GM12878 (cell line): Measurements from ENCODE around the gene CD38. TPM values are rescaled to one million over a fixed set of nuclear protein-coding genes. Genes with fewer than 3 reads are reported as not detected.

Experiments
- ATAC-seq: fragments of 200-7000 bp; cut with Tn5 transposase; 3 replicates; pipeline ENCODE4 v1.9.1; 2020; ENCODE audit warnings: mild to moderate bottlenecking, moderate library complexity
- BruUV-seq: library from RNA; stranded (reverse); fragments of 400-500 nt; replicated peaks from 2 replicates; lab custom pipeline; 2021; lab: Mats Ljungman, UMichigan
- CTCF ChIA-PET: fragments of 300-600 bp; sonication (Branson Sonifier 250); formaldehyde crosslinking; extraction: SDS; loops from one replicate; lab custom pipeline; 2021; ENCODE audit warnings: inconsistent platforms; lab: Yijun Ruan, JAX
- POLR2A ChIA-PET: fragments of 350-600 bp; formaldehyde crosslinking; extraction: SDS; loops from one replicate; lab custom pipeline; 2021; ENCODE audit warnings: inconsistent platforms; lab: Charles Lee
- RAD21 ChIA-PET: fragments of 300-600 bp; sonication (Branson Sonifier 250); formaldehyde crosslinking; loops from one replicate; lab custom pipeline; 2023; ENCODE audit warnings: antibody characterized with exemption; ENCODE audit not compliant: unreplicated experiment; lab: Charles Lee
- SMC1A ChIA-PET: fragments of 300-600 bp; sonication (Branson Sonifier 250); formaldehyde crosslinking; loops from one replicate; lab custom pipeline; 2023; ENCODE audit not compliant: unreplicated experiment, uncharacterized antibody; lab: Charles Lee
- DNase-seq: peaks from one replicate; pipeline ENCODE4 v3.0.0-alpha.2; 2011; ENCODE audit warnings: low read depth, low spot score
- FAIRE-seq: peaks from 3 replicates; lab custom pipeline; 2011; peaks lifted over from hg19 to GRCh38; lab: Jason Lieb, UNC
- H2AFZ ChIP-seq: 2 replicates; pipeline ENCODE4 v1.6.0; 2011; ENCODE audit warnings: low read depth, low read length, control low read depth; ENCODE audit not compliant: control insufficient read depth
- H3K27ac ChIP-seq: 2 replicates; pipeline ENCODE4 v1.5.1; 2011; ENCODE audit warnings: control low read depth; ENCODE audit not compliant: control insufficient read depth, insufficient read depth
- H3K27me3 ChIP-seq, 2 experiments: replicated peaks in 1 of 2; 2 replicates each; pipeline versions ENCODE4 v1.6.0 to v1.6.1; 2011; ENCODE audit warnings: low read length in 1 of 2; ENCODE audit not compliant: control insufficient read depth in 2 of 2, insufficient read depth in 2 of 2
- H3K36me3 ChIP-seq, 2 experiments: 2 replicates each; pipeline ENCODE4 v1.5.1; 2011; ENCODE audit warnings: low read length in 1 of 2; ENCODE audit not compliant: control insufficient read depth in 2 of 2, insufficient read depth in 2 of 2
- H3K4me1 ChIP-seq: 2 replicates; pipeline ENCODE4 v1.6.1; 2011; ENCODE audit warnings: mild to moderate bottlenecking, low read length, moderate library complexity, mixed read lengths; ENCODE audit not compliant: control insufficient read depth, insufficient read depth
- H3K4me2 ChIP-seq: 2 replicates; pipeline ENCODE4 v1.6.0; 2011; ENCODE audit warnings: control low read depth; ENCODE audit not compliant: control insufficient read depth, insufficient read depth
- H3K4me3 ChIP-seq: fragments of 200-600 bp; sonication (generic); 2 replicates; pipeline ENCODE4 v1.5.1; 2016
- H3K79me2 ChIP-seq: 2 replicates; pipeline ENCODE4 v1.6.0; 2011; ENCODE audit warnings: low read length; ENCODE audit not compliant: control insufficient read depth, insufficient read depth
- H3K9ac ChIP-seq: 2 replicates; pipeline ENCODE4 v1.8.0; 2011; ENCODE audit warnings: low read length, control low read depth, mixed read lengths; ENCODE audit not compliant: control insufficient read depth, insufficient read depth
- H3K9me3 ChIP-seq: replicated peaks from 3 replicates; pipeline ENCODE4 v1.5.1; 2011; ENCODE audit warnings: mild to moderate bottlenecking, low read length; ENCODE audit not compliant: control insufficient read depth, insufficient read depth
- H4K20me1 ChIP-seq: 2 replicates; pipeline ENCODE4 v1.6.0; 2011; ENCODE audit not compliant: control insufficient read depth, insufficient read depth
- EED ChIP-seq: sonication (generic); IDR thresholded peaks from 2 replicates; pipeline ENCODE4 v1.6.1; 2016; ENCODE audit warnings: antibody characterized with exemption, low read depth
- ESRRA ChIP-seq: IDR thresholded peaks from 2 replicates; pipeline ENCODE4 v1.6.1; 2012; ENCODE audit warnings: mild to moderate bottlenecking, low read length, improper control_type of control experiment
- JUNB ChIP-seq: IDR thresholded peaks from 2 replicates; pipeline ENCODE4 v1.6.1; 2016; ENCODE audit warnings: antibody characterized with exemption, mild to moderate bottlenecking
- KDM1A ChIP-seq: fragments of 200-600 bp; sonication (generic); IDR thresholded peaks from 2 replicates; pipeline ENCODE4 v1.6.1; 2016; ENCODE audit warnings: borderline replicate concordance
- NR2C1 ChIP-seq: fragments of 450-650 bp; IDR thresholded peaks from 2 replicates; pipeline ENCODE4 v1.6.1; 2017; ENCODE audit warnings: antibody characterized with exemption, mild to moderate bottlenecking, moderate library complexity
- PAX8 ChIP-seq: fragments of 450-650 bp; IDR thresholded peaks from 2 replicates; pipeline ENCODE4 v1.6.1; 2017; ENCODE audit warnings: mild to moderate bottlenecking, moderate library complexity
- SUZ12 ChIP-seq: fragments of 200-600 bp; sonication (generic); IDR thresholded peaks from one replicate; pipeline ENCODE4 v1.6.1; 2018; ENCODE audit warnings: antibody characterized with exemption, mild to moderate bottlenecking; ENCODE audit not compliant: unreplicated experiment
- TCF7 ChIP-seq: IDR thresholded peaks from 2 replicates; pipeline ENCODE4 v1.6.1; 2014; ENCODE audit warnings: antibody characterized with exemption, borderline replicate concordance
- YBX1 ChIP-seq: fragments of 450-650 bp; IDR thresholded peaks from 2 replicates; pipeline ENCODE4 v1.6.1; 2016; ENCODE audit warnings: antibody characterized with exemption
- YY1 ChIP-seq: IDR thresholded peaks from 2 replicates; pipeline ENCODE4 v1.6.1; 2011; ENCODE audit warnings: low read depth, mild to moderate bottlenecking, low read length
- WGBS: methylation state at CpG from one replicate; pipeline ENCODE4 v1.1.6; 2016; ENCODE audit warnings: low lambda C conversion rate; ENCODE audit not compliant: insufficient replicate concordance, insufficient coverage; ENCODE audit errors: missing lambda C conversion rate; 5-methylcytosine and 5-hydroxymethylcytosine counted together
- in situ Hi-C: fragments of 300-500 bp; cut with MboI; formaldehyde crosslinking; loops from 9 replicates; pipeline ENCODE4 v1.14.3; 2018; ENCODE audit warnings: mixed read lengths
- intact Hi-C: fragments of 100-400 bp; cut with micrococcal nuclease; formaldehyde crosslinking; loops from one replicate; pipeline ENCODE4 v1.14.2; 2022; ENCODE audit not compliant: unreplicated experiment
- polyA plus RNA-seq, 11 experiments: library from polyadenylated mRNA; depleted of rRNA in 4 of 11; unstranded in 6 of 11; stranded (reverse) in 5 of 11; fragments of >200 nt; fragmentation: Nextera tagmentation in 4 of 11; fragmentation: Illumina TruSeq in 1 of 11; extraction: Ambion mirVana in 4 of 11; extraction: Trizol in 1 of 11; gene quantifications; 1 replicate in 1 of 11; 2 replicates in 10 of 11; pipeline versions ENCODE4 v1.2.1 to v1.2.3, GENCODE V29; 2011 to 2016; ENCODE audit warnings: inconsistent platforms in 2 of 11, missing spikeins in 2 of 11, low read depth in 1 of 11
- total RNA-seq, 4 experiments: library from RNA; depleted of rRNA in 3 of 4; stranded (reverse); fragments of >200 nt in 3 of 4; fragmentation: Illumina TruSeq in 1 of 4; extraction: Trizol in 1 of 4; gene quantifications; 2 replicates each; pipeline versions ENCODE4 v1.2.1 to v1.2.3, GENCODE V29; 2013 to 2021
- TF ChIP-seq, protein P1 (sequence below): fragments of 450-650 bp; formaldehyde crosslinking; IDR thresholded peaks from 2 replicates; pipeline ENCODE4 v1.4.0; 2020; ENCODE audit warnings: mild to moderate bottlenecking, moderate library complexity
- TF ChIP-seq, protein P2 (sequence below): IDR thresholded peaks from 2 replicates; pipeline ENCODE4 v1.6.1; 2011; ENCODE audit warnings: low read depth, low read length, improper control_type of control experiment, borderline replicate concordance
- TF ChIP-seq, protein P3 (sequence below): fragments of 450-650 bp; IDR thresholded peaks from 2 replicates; pipeline ENCODE4 v1.6.1; 2016; ENCODE audit warnings: mild to moderate bottlenecking, moderate library complexity, borderline replicate concordance

CD38 gene
- total and polyA plus RNA-seq, 10 of the 15 experiments (the other 5 are each of a cell fraction or from before 2014, with no cell fraction given) = 3.5 to 39.8 (median 12.7) TPM

DNA sequence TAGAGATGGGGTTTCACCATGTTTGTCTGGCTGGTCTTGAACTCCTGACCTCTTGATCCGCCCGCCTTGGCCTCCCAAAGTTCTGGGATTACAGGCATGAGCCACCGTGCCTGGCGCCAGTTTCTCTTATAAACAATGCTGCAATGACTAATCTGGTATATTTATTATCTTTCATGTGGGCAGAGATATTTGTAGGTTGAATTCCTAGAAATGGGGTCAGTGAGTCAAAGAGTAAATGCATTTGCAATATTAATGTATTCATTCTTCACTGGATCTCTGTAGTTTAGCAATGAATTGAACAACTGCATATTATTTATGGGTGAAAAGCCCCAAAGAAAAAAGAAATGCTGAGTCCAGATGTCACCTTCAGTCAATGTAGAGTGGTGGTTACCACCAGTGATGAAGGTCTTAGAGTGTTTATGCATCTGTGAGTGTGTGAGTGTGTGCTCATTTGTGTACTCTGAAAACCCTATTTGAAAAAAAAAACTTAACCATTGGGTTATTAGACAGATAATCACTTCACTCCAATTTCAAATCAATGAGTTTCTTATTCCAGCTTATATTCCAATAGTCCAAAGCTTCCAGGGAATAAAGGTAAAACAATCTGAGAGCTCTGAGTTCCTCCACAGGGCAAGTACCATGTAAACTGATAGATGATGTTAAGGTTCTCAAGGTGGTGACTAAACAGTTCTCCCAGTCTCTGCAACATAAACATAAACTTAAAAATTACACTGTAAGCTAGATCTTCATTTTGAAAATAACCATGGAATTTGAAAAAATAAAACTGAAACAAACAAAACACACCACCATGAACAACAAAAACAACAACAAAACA lies 22.6 kb upstream of the CD38 start:
- intact Hi-C loops = loop anchor here (2.0 kb wide), 1 partner anchor 23 kb away; the partner anchor contains the start of gene CD38
- peak overlapping the region; percentile 66; the same call in 1 of the 2 replicates for H3K4me2 ChIP-seq
- H3K36me3 ChIP-seq = no peaks in the 10 kb centered on the region
- CTCF ChIA-PET = interaction anchor here (0.7 to 4.4 kb wide), 20 partner anchors 8 to 276 kb away, joined by 3 to 34 read pairs (median 6); partner anchors contain the start of gene FAM200B
- no peak for FAIRE-seq
- SMC1A ChIA-PET = interaction anchor here (0.6 to 6.2 kb wide), 16 partner anchors 8 to 241 kb away, joined by 3 to 83 read pairs (median 7); no protein-coding TSS in a partner anchor
- POLR2A ChIA-PET = interaction anchor here (0.7 to 2.7 kb wide), 7 partner anchors 12 to 30 kb away, joined by 3 to 19 read pairs (median 3); no protein-coding TSS in a partner anchor
- H3K4me3 ChIP-seq = no peak overlapping the region
- H3K27ac ChIP-seq = no peak overlapping the region
- peaks cover 18% of the 10 kb centered on the region for H3K4me1 ChIP-seq
- H3K9ac ChIP-seq = 0 out of 2 replicates have a peak overlapping the region, but pooled peaks have one; percentile 16
- no peaks in the 10 kb centered on the region; the same call in 2 of the 3 replicates for H3K9me3 ChIP-seq
- in situ Hi-C loops = no loop called here
- RAD21 ChIA-PET = interaction anchor here (0.7 to 3.0 kb wide), 10 partner anchors 11 to 54 kb away, joined by 3 to 30 read pairs (median 8); partner anchors contain the start of gene CD38
- H3K27me3 ChIP-seq = no peaks in the 10 kb centered on the region
- 41% methylated on average over 4 of the region's 4 CpGs for WGBS
- H3K79me2 ChIP-seq = no peaks in the 10 kb centered on the region
- no peaks in the 10 kb centered on the region for H4K20me1 ChIP-seq
- BruUV-seq = no TSS peak
- H2AFZ ChIP-seq = no peak overlapping the region
- ATAC-seq = peak; percentile 49
- no peak for DNase-seq
- TF ChIP-seq, protein P1, sequence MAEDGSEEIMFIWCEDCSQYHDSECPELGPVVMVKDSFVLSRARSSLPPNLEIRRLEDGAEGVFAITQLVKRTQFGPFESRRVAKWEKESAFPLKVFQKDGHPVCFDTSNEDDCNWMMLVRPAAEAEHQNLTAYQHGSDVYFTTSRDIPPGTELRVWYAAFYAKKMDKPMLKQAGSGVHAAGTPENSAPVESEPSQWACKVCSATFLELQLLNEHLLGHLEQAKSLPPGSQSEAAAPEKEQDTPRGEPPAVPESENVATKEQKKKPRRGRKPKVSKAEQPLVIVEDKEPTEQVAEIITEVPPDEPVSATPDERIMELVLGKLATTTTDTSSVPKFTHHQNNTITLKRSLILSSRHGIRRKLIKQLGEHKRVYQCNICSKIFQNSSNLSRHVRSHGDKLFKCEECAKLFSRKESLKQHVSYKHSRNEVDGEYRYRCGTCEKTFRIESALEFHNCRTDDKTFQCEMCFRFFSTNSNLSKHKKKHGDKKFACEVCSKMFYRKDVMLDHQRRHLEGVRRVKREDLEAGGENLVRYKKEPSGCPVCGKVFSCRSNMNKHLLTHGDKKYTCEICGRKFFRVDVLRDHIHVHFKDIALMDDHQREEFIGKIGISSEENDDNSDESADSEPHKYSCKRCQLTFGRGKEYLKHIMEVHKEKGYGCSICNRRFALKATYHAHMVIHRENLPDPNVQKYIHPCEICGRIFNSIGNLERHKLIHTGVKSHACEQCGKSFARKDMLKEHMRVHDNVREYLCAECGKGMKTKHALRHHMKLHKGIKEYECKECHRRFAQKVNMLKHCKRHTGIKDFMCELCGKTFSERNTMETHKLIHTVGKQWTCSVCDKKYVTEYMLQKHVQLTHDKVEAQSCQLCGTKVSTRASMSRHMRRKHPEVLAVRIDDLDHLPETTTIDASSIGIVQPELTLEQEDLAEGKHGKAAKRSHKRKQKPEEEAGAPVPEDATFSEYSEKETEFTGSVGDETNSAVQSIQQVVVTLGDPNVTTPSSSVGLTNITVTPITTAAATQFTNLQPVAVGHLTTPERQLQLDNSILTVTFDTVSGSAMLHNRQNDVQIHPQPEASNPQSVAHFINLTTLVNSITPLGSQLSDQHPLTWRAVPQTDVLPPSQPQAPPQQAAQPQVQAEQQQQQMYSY (CRISPR knock-in tag) = no peak
- TF ChIP-seq, protein P2, sequence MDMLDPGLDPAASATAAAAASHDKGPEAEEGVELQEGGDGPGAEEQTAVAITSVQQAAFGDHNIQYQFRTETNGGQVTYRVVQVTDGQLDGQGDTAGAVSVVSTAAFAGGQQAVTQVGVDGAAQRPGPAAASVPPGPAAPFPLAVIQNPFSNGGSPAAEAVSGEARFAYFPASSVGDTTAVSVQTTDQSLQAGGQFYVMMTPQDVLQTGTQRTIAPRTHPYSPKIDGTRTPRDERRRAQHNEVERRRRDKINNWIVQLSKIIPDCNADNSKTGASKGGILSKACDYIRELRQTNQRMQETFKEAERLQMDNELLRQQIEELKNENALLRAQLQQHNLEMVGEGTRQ = no peak
- TF ChIP-seq SUZ12 (no peak), KDM1A (no peak), JUNB (peak; percentile 15; the same call in 1 of the 2 replicates), NR2C1 (no peak), YY1 (no peak), EED (0 out of 2 replicates have a peak, but pooled peaks have one; percentile 26), TCF7 (peak; percentile 59; the same call in 1 of the 2 replicates), PAX8 (no peak), YBX1 (no peak), ESRRA (no peak)
- TF ChIP-seq, protein P3, sequence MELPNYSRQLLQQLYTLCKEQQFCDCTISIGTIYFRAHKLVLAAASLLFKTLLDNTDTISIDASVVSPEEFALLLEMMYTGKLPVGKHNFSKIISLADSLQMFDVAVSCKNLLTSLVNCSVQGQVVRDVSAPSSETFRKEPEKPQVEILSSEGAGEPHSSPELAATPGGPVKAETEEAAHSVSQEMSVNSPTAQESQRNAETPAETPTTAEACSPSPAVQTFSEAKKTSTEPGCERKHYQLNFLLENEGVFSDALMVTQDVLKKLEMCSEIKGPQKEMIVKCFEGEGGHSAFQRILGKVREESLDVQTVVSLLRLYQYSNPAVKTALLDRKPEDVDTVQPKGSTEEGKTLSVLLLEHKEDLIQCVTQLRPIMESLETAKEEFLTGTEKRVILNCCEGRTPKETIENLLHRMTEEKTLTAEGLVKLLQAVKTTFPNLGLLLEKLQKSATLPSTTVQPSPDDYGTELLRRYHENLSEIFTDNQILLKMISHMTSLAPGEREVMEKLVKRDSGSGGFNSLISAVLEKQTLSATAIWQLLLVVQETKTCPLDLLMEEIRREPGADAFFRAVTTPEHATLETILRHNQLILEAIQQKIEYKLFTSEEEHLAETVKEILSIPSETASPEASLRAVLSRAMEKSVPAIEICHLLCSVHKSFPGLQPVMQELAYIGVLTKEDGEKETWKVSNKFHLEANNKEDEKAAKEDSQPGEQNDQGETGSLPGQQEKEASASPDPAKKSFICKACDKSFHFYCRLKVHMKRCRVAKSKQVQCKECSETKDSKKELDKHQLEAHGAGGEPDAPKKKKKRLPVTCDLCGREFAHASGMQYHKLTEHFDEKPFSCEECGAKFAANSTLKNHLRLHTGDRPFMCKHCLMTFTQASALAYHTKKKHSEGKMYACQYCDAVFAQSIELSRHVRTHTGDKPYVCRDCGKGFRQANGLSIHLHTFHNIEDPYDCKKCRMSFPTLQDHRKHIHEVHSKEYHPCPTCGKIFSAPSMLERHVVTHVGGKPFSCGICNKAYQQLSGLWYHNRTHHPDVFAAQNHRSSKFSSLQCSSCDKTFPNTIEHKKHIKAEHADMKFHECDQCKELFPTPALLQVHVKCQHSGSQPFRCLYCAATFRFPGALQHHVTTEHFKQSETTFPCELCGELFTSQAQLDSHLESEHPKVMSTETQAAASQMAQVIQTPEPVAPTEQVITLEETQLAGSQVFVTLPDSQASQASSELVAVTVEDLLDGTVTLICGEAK = no peak
